ENCODE data around the gene USP32. TPM values are rescaled to one million over a fixed set of nuclear protein-coding genes. Genes with fewer than 3 reads are reported as not detected.
A peak's percentile ranks its signal among the peaks of the same experiment; 100 is the strongest.

Gene USP32
- total and polyA plus RNA-seq, 2 donors (not counting 1 experiment from before 2014, with no cell fraction given): 7.7 to 48.8 TPM

GRCh38 chr17:60304502-60304901 is 87.4 kb downstream of the USP32 start:
- Histone ChIP-seq H3K4me2 (replicated peaks; ENCODE audit: low read depth, low read length, poor library complexity, severe bottlenecking) (peak overlapping the region; percentile 31), H3K79me2 (ENCODE audit: control insufficient read depth, insufficient read depth, low read length) (peaks cover 71% of the 10 kb centered on the region), H3K27me3 (replicated peaks in 1 of 4; ENCODE audit: control extremely low read depth in 1 of 4, control insufficient read depth in 3 of 4, insufficient read depth in 4 of 4, low read length in 3 of 4) (no peaks in the 10 kb centered on the region), H3K4me1 (ENCODE audit: control insufficient read depth in 2 of 2, insufficient read depth in 2 of 2, low read length in 2 of 2) (peaks cover 6 to 13% of the 10 kb centered on the region in 2 donors), H3K9ac (ENCODE audit: low read length) (no peak overlapping the region), H3K27ac (ENCODE audit: low read length in 2 of 2) (peak overlapping the region in 1 of 2 donors; percentile 63), H3K4me3 (ENCODE audit: control extremely low read depth in 1 of 5, extremely low read depth in 1 of 5, insufficient read depth in 1 of 5, low read depth in 2 of 5, low read length in 4 of 5) (no peak overlapping the region), H2AFZ (ENCODE audit: insufficient read depth, low read depth, low read length, poor library complexity, severe bottlenecking) (no peak overlapping the region), H3K9me3 (ENCODE audit: control extremely low read depth in 1 of 3, control insufficient read depth in 2 of 3, insufficient read depth in 1 of 3, low read length in 2 of 3) (peaks cover 0 to 3% (median 0%) of the 10 kb centered on the region in 3 donors), H4K20me1 (ENCODE audit: control insufficient read depth, insufficient read depth, low read length, poor library complexity, severe bottlenecking) (no peaks in the 10 kb centered on the region), H3K36me3 (replicated peaks in 1 of 2; ENCODE audit: control extremely low read depth in 1 of 2, control insufficient read depth in 1 of 2, extremely low read depth in 1 of 2, insufficient read depth in 2 of 2, low read length in 1 of 2) (peaks cover 4 to 15% of the 10 kb centered on the region in 2 experiments)
- H3K4me1 Mint-ChIP-seq: peaks cover 24% of the 10 kb centered on the region
- POLR2A ChIA-PET: interaction anchor here (0.6 kb wide), 1 partner anchor 1149 kb away, joined by 4 read pairs; the partner anchor contains the start of gene PRR11
- H3K27ac Mint-ChIP-seq: no peak overlapping the region
- TF ChIP-seq CTCF (IDR thresholded peaks at IDR 0.05): no peak
- TF ChIP-seq EZH2 (IDR thresholded peaks at IDR 0.05; ENCODE audit: borderline replicate concordance, insufficient read depth, low read depth, low read length, poor library complexity, severe bottlenecking): no peak
- CTCF ChIA-PET: no interaction called here
- no peaks in the 10 kb centered on the region for H3K27me3 Mint-ChIP-seq
- no peak for DNase-seq
- no CpG with 5 or more reads among the region's 2 CpGs for WGBS (ENCODE audit: insufficient coverage)
- peaks cover 4% of the 10 kb centered on the region for H3K9me3 Mint-ChIP-seq (ENCODE audit: insufficient read depth)
- H3K4me3 Mint-ChIP-seq: no peak overlapping the region
- no peak for ATAC-seq (ENCODE audit: low read depth)
- intact Hi-C loops (cut with micrococcal nuclease): no loop called here

- no peak overlapping the region for H3K27ac ChIP-seq (ENCODE audit: low read length in 2 of 2)
- H3K9ac ChIP-seq (ENCODE audit: low read length): no peak overlapping the region
- TF ChIP-seq EZH2 (IDR thresholded peaks at IDR 0.05; ENCODE audit: borderline replicate concordance, insufficient read depth, low read depth, low read length, poor library complexity, severe bottlenecking) (no peak), CTCF (IDR thresholded peaks at IDR 0.05) (no peak)
- H3K79me2 ChIP-seq (ENCODE audit: control insufficient read depth, insufficient read depth, low read length): peaks cover 63% of the 10 kb centered on the region
- ChIA-PET CTCF (interaction anchor here (0.7 kb wide), 2 partner anchors 12 to 121 kb away, joined by 3 read pairs; no protein-coding TSS in a partner anchor), POLR2A (no interaction called here)
- H3K36me3 ChIP-seq (replicated peaks in 1 of 2; ENCODE audit: control extremely low read depth in 1 of 2, control insufficient read depth in 1 of 2, extremely low read depth in 1 of 2, insufficient read depth in 2 of 2, low read length in 1 of 2): peaks cover 4 to 23% of the 10 kb centered on the region in 2 experiments
- intact Hi-C loops (cut with micrococcal nuclease): no loop called here
- no peak for DNase-seq
- H3K27ac Mint-ChIP-seq: no peak overlapping the region
- H3K27me3 ChIP-seq (replicated peaks in 1 of 4; ENCODE audit: control extremely low read depth in 1 of 4, control insufficient read depth in 3 of 4, insufficient read depth in 4 of 4, low read length in 3 of 4): no peaks in the 10 kb centered on the region
- ATAC-seq (ENCODE audit: low read depth): no peak
- no peak overlapping the region for H3K4me3 ChIP-seq (ENCODE audit: control extremely low read depth in 1 of 5, extremely low read depth in 1 of 5, insufficient read depth in 1 of 5, low read depth in 2 of 5, low read length in 4 of 5)
- H3K9me3 Mint-ChIP-seq (ENCODE audit: insufficient read depth): peaks cover 4% of the 10 kb centered on the region
- no peak overlapping the region for H3K4me2 ChIP-seq (replicated peaks; ENCODE audit: low read depth, low read length, poor library complexity, severe bottlenecking)
- peaks cover 6 to 13% of the 10 kb centered on the region in 2 donors for H3K4me1 ChIP-seq (ENCODE audit: control insufficient read depth in 2 of 2, insufficient read depth in 2 of 2, low read length in 2 of 2)
- H3K4me1 Mint-ChIP-seq: peaks cover 24% of the 10 kb centered on the region
- H3K27me3 Mint-ChIP-seq: no peaks in the 10 kb centered on the region
- WGBS (ENCODE audit: insufficient coverage): 100% methylated on average over 2 of the region's 3 CpGs
- peaks cover 0 to 3% (median 0%) of the 10 kb centered on the region in 3 donors for H3K9me3 ChIP-seq (ENCODE audit: control extremely low read depth in 1 of 3, control insufficient read depth in 2 of 3, insufficient read depth in 1 of 3, low read length in 2 of 3)
- no peaks in the 10 kb centered on the region for H4K20me1 ChIP-seq (ENCODE audit: control insufficient read depth, insufficient read depth, low read length, poor library complexity, severe bottlenecking)
- H3K4me3 Mint-ChIP-seq: no peak overlapping the region
- H2AFZ ChIP-seq (ENCODE audit: insufficient read depth, low read depth, low read length, poor library complexity, severe bottlenecking): no peak overlapping the region
Observed at GRCh38 chr17:60303406-60304099, 88.4 kb downstream of the USP32 start.

All from B cell (primary cell).